ES-I3 (cell line): ENCODE data around the gene GMPS.

Source experiments
- H3K36me3 ChIP-seq: 2 replicates; pipeline ENCODE4 v1.6.1; 2013; ENCODE audit warnings: mild to moderate bottlenecking, low read length, control low read depth, moderate library complexity; ENCODE audit not compliant: insufficient read depth
- H3K4me1 ChIP-seq: 2 replicates; pipeline ENCODE4 v1.6.1; 2013; ENCODE audit warnings: mild to moderate bottlenecking, control low read depth, low read length; ENCODE audit not compliant: insufficient read depth
- H3K9ac ChIP-seq: 2 replicates; pipeline ENCODE4 v1.6.1; 2013; ENCODE audit warnings: low read depth, mild to moderate bottlenecking, low read length, moderate library complexity
- H3K9me3 ChIP-seq: 2 replicates; pipeline ENCODE4 v1.6.1; 2013; ENCODE audit warnings: mild to moderate bottlenecking, low read length, moderate library complexity; ENCODE audit not compliant: control insufficient read depth, insufficient read depth

GMPS gene

GRCh38 chr3:155981669-155982068 lies 111.2 kb downstream of the GMPS start:
- no peaks in the 10 kb centered on the region for H3K4me1 ChIP-seq
- H3K36me3 ChIP-seq: no peaks in the 10 kb centered on the region
- H3K9me3 ChIP-seq: no peaks in the 10 kb centered on the region
- H3K9ac ChIP-seq: no peak overlapping the region

- Histone ChIP-seq H3K36me3 (no peaks in the 10 kb centered on the region), H3K4me1 (no peaks in the 10 kb centered on the region), H3K9ac (no peak overlapping the region), H3K9me3 (no peaks in the 10 kb centered on the region)
Observed at GRCh38 chr3:155983834-155984474, 113.5 kb downstream of the GMPS start.

- Histone ChIP-seq H3K9ac (no peak overlapping the region), H3K9me3 (no peaks in the 10 kb centered on the region), H3K36me3 (no peaks in the 10 kb centered on the region), H3K4me1 (no peaks in the 10 kb centered on the region)
Observed at GRCh38 chr3:155984791-155985417, 114.5 kb downstream of the GMPS start.

- H3K9ac ChIP-seq: no peak overlapping the region
- H3K9me3 ChIP-seq: no peaks in the 10 kb centered on the region
- H3K36me3 ChIP-seq: no peaks in the 10 kb centered on the region
- H3K4me1 ChIP-seq: no peaks in the 10 kb centered on the region
Observed at GRCh38 chr3:155989536-155989935, 119.1 kb downstream of the GMPS start.

GRCh38 chr3:155991212-155991611 lies 120.8 kb downstream of the GMPS start:
- no peaks in the 10 kb centered on the region for H3K9me3 ChIP-seq
- no peak overlapping the region for H3K9ac ChIP-seq
- no peaks in the 10 kb centered on the region for H3K36me3 ChIP-seq
- H3K4me1 ChIP-seq: no peaks in the 10 kb centered on the region

GRCh38 chr3:155991847-155992246 lies 121.4 kb downstream of the GMPS start:
- Histone ChIP-seq H3K9me3 (no peaks in the 10 kb centered on the region), H3K36me3 (no peaks in the 10 kb centered on the region), H3K4me1 (no peaks in the 10 kb centered on the region), H3K9ac (no peak overlapping the region)
